Fibroblast of mammary gland (primary cell): ENCODE data around the gene PODXL2.

ENCODE experiments used
- DNase-seq: peaks from one replicate; pipeline ENCODE4 v3.0.0-alpha.2; 2010; ENCODE audit warnings: low read depth
- H3K4me3 ChIP-seq: 2 replicates; pipeline ENCODE4 v1.5.1; 2011; ENCODE audit warnings: low read depth, mild to moderate bottlenecking, low read length, moderate library complexity; ENCODE audit not compliant: control insufficient read depth
- TF ChIP-seq, protein P1 (sequence below): conservative IDR thresholded peaks from 2 replicates; pipeline ENCODE4 v1.5.1; 2011; ENCODE audit warnings: low read depth, low read length, inconsistent platforms; ENCODE audit not compliant: control insufficient read depth, insufficient read depth

The PODXL2 gene

GRCh38 chr3:127666676-127667075 is 37.7 kb downstream of the PODXL2 start:
- DNase-seq: no peak
- TF ChIP-seq, protein P1, sequence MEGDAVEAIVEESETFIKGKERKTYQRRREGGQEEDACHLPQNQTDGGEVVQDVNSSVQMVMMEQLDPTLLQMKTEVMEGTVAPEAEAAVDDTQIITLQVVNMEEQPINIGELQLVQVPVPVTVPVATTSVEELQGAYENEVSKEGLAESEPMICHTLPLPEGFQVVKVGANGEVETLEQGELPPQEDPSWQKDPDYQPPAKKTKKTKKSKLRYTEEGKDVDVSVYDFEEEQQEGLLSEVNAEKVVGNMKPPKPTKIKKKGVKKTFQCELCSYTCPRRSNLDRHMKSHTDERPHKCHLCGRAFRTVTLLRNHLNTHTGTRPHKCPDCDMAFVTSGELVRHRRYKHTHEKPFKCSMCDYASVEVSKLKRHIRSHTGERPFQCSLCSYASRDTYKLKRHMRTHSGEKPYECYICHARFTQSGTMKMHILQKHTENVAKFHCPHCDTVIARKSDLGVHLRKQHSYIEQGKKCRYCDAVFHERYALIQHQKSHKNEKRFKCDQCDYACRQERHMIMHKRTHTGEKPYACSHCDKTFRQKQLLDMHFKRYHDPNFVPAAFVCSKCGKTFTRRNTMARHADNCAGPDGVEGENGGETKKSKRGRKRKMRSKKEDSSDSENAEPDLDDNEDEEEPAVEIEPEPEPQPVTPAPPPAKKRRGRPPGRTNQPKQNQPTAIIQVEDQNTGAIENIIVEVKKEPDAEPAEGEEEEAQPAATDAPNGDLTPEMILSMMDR: no peak
- no peak overlapping the region for H3K4me3 ChIP-seq

- TF ChIP-seq, protein P1: no peak
- DNase-seq: no peak
- H3K4me3 ChIP-seq: no peak overlapping the region
These were observed 38.2 kb downstream of the PODXL2 start for GRCh38 chr3:127667119-127667681.

DNA sequence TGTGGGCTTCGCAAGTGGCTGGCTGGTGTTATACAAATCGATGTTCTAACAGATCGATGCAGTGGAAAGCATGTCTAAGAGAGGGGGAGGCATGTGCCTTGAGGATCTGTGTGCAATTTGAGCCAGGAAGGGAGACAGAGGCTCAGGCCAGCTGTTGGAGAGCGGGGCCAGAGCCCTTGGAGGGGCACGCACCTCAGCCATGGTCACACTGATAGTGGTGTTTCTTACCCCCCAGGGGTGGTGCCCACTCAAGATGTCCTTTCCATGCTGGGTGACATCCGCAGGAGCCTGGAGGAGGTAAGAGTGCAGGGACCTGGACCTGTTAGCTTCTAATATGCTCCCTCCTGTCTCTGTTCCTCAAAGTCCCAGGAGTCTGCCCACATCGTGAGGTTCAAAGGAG is 39.9 kb downstream of the PODXL2 start:
- no peak overlapping the region for H3K4me3 ChIP-seq
- TF ChIP-seq, protein P1: no peak
- no peak for DNase-seq

- H3K4me3 ChIP-seq: no peak overlapping the region
- TF ChIP-seq, protein P1: no peak
- DNase-seq: no peak
These were observed 40.7 kb downstream of the PODXL2 start for GRCh38 chr3:127669541-127670228.

DNA sequence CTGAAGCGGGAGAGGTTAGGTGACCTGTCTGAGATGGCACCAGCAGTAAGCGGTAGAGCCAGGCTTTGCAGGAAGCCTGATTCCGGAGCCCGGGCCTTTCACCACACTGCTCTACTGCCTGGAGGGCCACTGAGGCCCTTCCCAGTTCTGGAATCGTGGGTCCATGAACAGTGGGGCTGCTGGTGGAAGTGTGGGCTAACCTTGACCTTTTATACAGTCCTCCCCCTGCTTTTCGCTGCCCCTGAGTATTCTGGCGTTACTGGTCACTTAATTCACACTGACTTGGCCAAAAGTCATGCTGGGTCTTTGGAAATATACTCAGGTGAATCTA is 41.2 kb downstream of the PODXL2 start:
- TF ChIP-seq, protein P1: no peak
- no peak overlapping the region for H3K4me3 ChIP-seq
- no peak for DNase-seq

DNA sequence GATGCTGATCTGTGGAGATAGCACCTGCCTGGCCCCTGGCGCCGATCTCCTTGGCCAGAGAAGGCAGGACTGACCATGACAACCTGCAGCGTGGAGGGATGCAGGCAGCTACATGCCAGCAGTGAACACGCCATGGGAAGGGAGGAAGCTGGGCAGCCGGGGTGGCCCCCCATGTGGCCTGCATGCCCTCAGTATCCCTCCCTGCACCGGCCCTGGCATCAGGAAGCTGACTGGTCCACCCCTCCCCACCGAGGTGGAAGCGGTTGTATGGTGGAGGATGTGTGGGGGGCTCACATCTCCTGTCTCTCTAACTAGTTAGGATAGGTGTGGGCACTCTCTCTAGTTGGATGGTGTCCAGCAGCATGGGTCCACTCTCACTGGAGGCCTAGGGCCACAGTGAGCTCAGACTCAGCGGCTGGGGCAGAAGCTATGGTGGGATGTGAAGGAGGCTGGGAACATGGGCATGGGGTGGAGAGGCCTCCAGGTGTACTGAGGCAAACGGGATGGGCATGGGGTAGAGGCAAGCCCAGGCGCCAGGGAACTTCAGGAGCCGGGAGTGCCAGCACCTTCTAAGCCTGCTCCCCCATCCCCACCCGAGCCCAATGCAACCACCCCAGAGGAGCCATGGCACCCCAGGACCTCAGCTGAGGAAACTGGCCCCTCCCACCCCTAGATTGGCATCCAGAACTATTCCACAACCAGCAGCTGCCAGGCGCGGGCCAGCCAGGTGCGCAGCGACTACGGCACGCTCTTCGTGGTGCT is 42.0 kb downstream of the PODXL2 start:
- DNase-seq: no peak
- no peak overlapping the region for H3K4me3 ChIP-seq
- TF ChIP-seq, protein P1: no peak
